NB4 (cell line): Measurements from ENCODE around the gene NSF.

Source experiments
- CTCF ChIP-seq: IDR thresholded peaks from one replicate; pipeline ENCODE4 v1.5.1; 2012; ENCODE audit warnings: low read depth, low read length
- POLR2A ChIP-seq: IDR thresholded peaks from 2 replicates; pipeline ENCODE4 v1.6.1; 2011; ENCODE audit warnings: mild to moderate bottlenecking; ENCODE audit not compliant: insufficient read length; ENCODE audit errors: extremely low read depth

GRCh38 chr17:46776298-46777005, 186.0 kb downstream of the NSF start:
- TF ChIP-seq CTCF (no peak), POLR2A (no peak)
